Measurements from ENCODE around the gene ATP5PD. TPM values are rescaled to one million over a fixed set of nuclear protein-coding genes. Genes with fewer than 3 reads are reported as not detected.
"Not testable (repeated sequence)": the region's sequence is repeated elsewhere in the genome, so short reads cannot be mapped to it uniquely, and the experiment has no call there.

The ATP5PD gene
- total and polyA plus RNA-seq, 9 donors = 137 to 331 (median 157) TPM

- Histone ChIP-seq H3K27ac (no peak overlapping the region), H3K36me3 (no peaks in the 10 kb centered on the region), H3K27me3 (no peaks in the 10 kb centered on the region), H3K4me3 (no peak overlapping the region), H3K9me3 (no peaks in the 10 kb centered on the region), H3K4me1 (ENCODE audit: insufficient read depth) (peaks cover 5% of the 10 kb centered on the region)
- no peak for TF ChIP-seq EP300 (IDR thresholded peaks at IDR 0.05)
- intact Hi-C loops (cut with DNase I) = no loop called here
- no peak for DNase-seq
- WGBS, 3 donors = 70 to 79% (median 79%) methylated on average over 5 of the region's 5 CpGs
Measured at GRCh38 chr17:75073618-75074047, 26.9 kb upstream of the ATP5PD start.

- 92 to 98% (median 97%) methylated on average over 5 of the region's 5 CpGs for WGBS, 3 donors
- DNase-seq; H3K36me3 ChIP-seq; H3K4me1 ChIP-seq (ENCODE audit: insufficient read depth); intact Hi-C loops (cut with DNase I); H3K27me3 ChIP-seq; H3K4me3 ChIP-seq; H3K9me3 ChIP-seq; H3K27ac ChIP-seq: not testable (repeated sequence)
Measured at GRCh38 chr17:75072909-75073308, 26.1 kb upstream of the ATP5PD start.

- H3K4me1 ChIP-seq (ENCODE audit: insufficient read depth); H3K27me3 ChIP-seq; H3K9me3 ChIP-seq; H3K4me3 ChIP-seq; DNase-seq; H3K36me3 ChIP-seq; H3K27ac ChIP-seq; intact Hi-C loops (cut with DNase I): not testable (repeated sequence)
- WGBS, 3 donors = 66 to 74% (median 74%) methylated on average over 8 of the region's 8 CpGs
Measured at GRCh38 chr17:75071478-75072271, 24.9 kb upstream of the ATP5PD start.

GRCh38 chr17:75069783-75070182 lies 23.0 kb upstream of the ATP5PD start:
- Histone ChIP-seq H3K4me3 (no peak overlapping the region), H3K9me3 (no peaks in the 10 kb centered on the region), H3K27me3 (no peaks in the 10 kb centered on the region), H3K36me3 (no peaks in the 10 kb centered on the region), H3K4me1 (ENCODE audit: insufficient read depth) (no peaks in the 10 kb centered on the region), H3K27ac (no peak overlapping the region)
- intact Hi-C loops (cut with DNase I) = loop anchor here in 1 of 4 donors (10.0 kb wide), 1 partner anchor 125 kb away; no protein-coding TSS in a partner anchor
- TF ChIP-seq EP300 (IDR thresholded peaks at IDR 0.05) (no peak), CTCF (IDR thresholded peaks at IDR 0.05) (no peak), POLR2A (IDR thresholded peaks at IDR 0.05) (no peak)
- WGBS, 3 donors = 90 to 98% (median 96%) methylated on average over 2 of the region's 2 CpGs
- no peak for DNase-seq

- no peaks in the 10 kb centered on the region for H3K9me3 ChIP-seq
- no peaks in the 10 kb centered on the region for H3K27me3 ChIP-seq
- H3K4me1 ChIP-seq (ENCODE audit: insufficient read depth) = no peaks in the 10 kb centered on the region
- intact Hi-C loops (cut with DNase I) = loop anchor here in 1 of 4 donors (10.0 kb wide), 1 partner anchor 126 kb away; no protein-coding TSS in a partner anchor
- H3K27ac ChIP-seq = no peak overlapping the region
- WGBS, 3 donors = 73 to 83% (median 83%) methylated on average over 8 of the region's 8 CpGs
- DNase-seq = no peak
- TF ChIP-seq EP300 (IDR thresholded peaks at IDR 0.05) (no peak), POLR2A (IDR thresholded peaks at IDR 0.05) (no peak), CTCF (IDR thresholded peaks at IDR 0.05) (no peak)
- H3K36me3 ChIP-seq = no peaks in the 10 kb centered on the region
- no peak overlapping the region for H3K4me3 ChIP-seq
Measured at GRCh38 chr17:75068750-75069149, 22.0 kb upstream of the ATP5PD start.

GRCh38 chr17:75067856-75068255 lies 21.1 kb upstream of the ATP5PD start:
- 47 to 65% (median 62%) methylated on average over 4 of the region's 4 CpGs for WGBS, 3 donors
- Histone ChIP-seq H3K36me3 (no peaks in the 10 kb centered on the region), H3K27me3 (no peaks in the 10 kb centered on the region), H3K4me3 (no peak overlapping the region), H3K4me1 (ENCODE audit: insufficient read depth) (no peaks in the 10 kb centered on the region), H3K27ac (no peak overlapping the region), H3K9me3 (no peaks in the 10 kb centered on the region)
- DNase-seq = no peak
- TF ChIP-seq POLR2A (IDR thresholded peaks at IDR 0.05) = no peak
- no peak for TF ChIP-seq CTCF (IDR thresholded peaks at IDR 0.05)
- no peak for TF ChIP-seq EP300 (IDR thresholded peaks at IDR 0.05)
- intact Hi-C loops (cut with DNase I) = loop anchor here in 1 of 4 donors (10.0 kb wide), 1 partner anchor 127 kb away; no protein-coding TSS in a partner anchor

Measured in ovary (tissue), 9 donors.